GM12878 (cell line): Measurements from ENCODE around the gene HCN1. TPM values are rescaled to one million over a fixed set of nuclear protein-coding genes. Genes with fewer than 3 reads are reported as not detected.

Experiments used
- ATAC-seq: fragments of 200-7000 bp; cut with Tn5 transposase; 3 replicates; pipeline ENCODE4 v1.9.1; 2020; ENCODE audit warnings: mild to moderate bottlenecking, moderate library complexity
- BruUV-seq: library from RNA; stranded (reverse); fragments of 400-500 nt; replicated peaks from 2 replicates; lab custom pipeline; 2021; lab: Mats Ljungman, UMichigan
- CTCF ChIA-PET: fragments of 300-600 bp; sonication (Branson Sonifier 250); formaldehyde crosslinking; extraction: SDS; loops from one replicate; lab custom pipeline; 2021; ENCODE audit warnings: inconsistent platforms; lab: Yijun Ruan, JAX
- POLR2A ChIA-PET: fragments of 350-600 bp; formaldehyde crosslinking; extraction: SDS; loops from one replicate; lab custom pipeline; 2021; ENCODE audit warnings: inconsistent platforms; lab: Charles Lee
- RAD21 ChIA-PET: fragments of 300-600 bp; sonication (Branson Sonifier 250); formaldehyde crosslinking; loops from one replicate; lab custom pipeline; 2023; ENCODE audit warnings: antibody characterized with exemption; ENCODE audit not compliant: unreplicated experiment; lab: Charles Lee
- SMC1A ChIA-PET: fragments of 300-600 bp; sonication (Branson Sonifier 250); formaldehyde crosslinking; loops from one replicate; lab custom pipeline; 2023; ENCODE audit not compliant: unreplicated experiment, uncharacterized antibody; lab: Charles Lee
- DNase-seq: peaks from one replicate; pipeline ENCODE4 v3.0.0-alpha.2; 2011; ENCODE audit warnings: low read depth, low spot score
- FAIRE-seq: peaks from 3 replicates; lab custom pipeline; 2011; peaks lifted over from hg19 to GRCh38; lab: Jason Lieb, UNC
- H2AFZ ChIP-seq: 2 replicates; pipeline ENCODE4 v1.6.0; 2011; ENCODE audit warnings: low read depth, low read length, control low read depth; ENCODE audit not compliant: control insufficient read depth
- H3K27ac ChIP-seq: 2 replicates; pipeline ENCODE4 v1.5.1; 2011; ENCODE audit warnings: control low read depth; ENCODE audit not compliant: control insufficient read depth, insufficient read depth
- H3K27me3 ChIP-seq, 2 experiments: replicated peaks in 1 of 2; 2 replicates each; pipeline versions ENCODE4 v1.6.0 to v1.6.1; 2011; ENCODE audit warnings: low read length in 1 of 2; ENCODE audit not compliant: control insufficient read depth in 2 of 2, insufficient read depth in 2 of 2
- H3K36me3 ChIP-seq, 2 experiments: 2 replicates each; pipeline ENCODE4 v1.5.1; 2011; ENCODE audit warnings: low read length in 1 of 2; ENCODE audit not compliant: control insufficient read depth in 2 of 2, insufficient read depth in 2 of 2
- H3K4me1 ChIP-seq: 2 replicates; pipeline ENCODE4 v1.6.1; 2011; ENCODE audit warnings: mild to moderate bottlenecking, low read length, moderate library complexity, mixed read lengths; ENCODE audit not compliant: control insufficient read depth, insufficient read depth
- H3K4me2 ChIP-seq: 2 replicates; pipeline ENCODE4 v1.6.0; 2011; ENCODE audit warnings: control low read depth; ENCODE audit not compliant: control insufficient read depth, insufficient read depth
- H3K4me3 ChIP-seq: fragments of 200-600 bp; sonication (generic); 2 replicates; pipeline ENCODE4 v1.5.1; 2016
- H3K79me2 ChIP-seq: 2 replicates; pipeline ENCODE4 v1.6.0; 2011; ENCODE audit warnings: low read length; ENCODE audit not compliant: control insufficient read depth, insufficient read depth
- H3K9ac ChIP-seq: 2 replicates; pipeline ENCODE4 v1.8.0; 2011; ENCODE audit warnings: low read length, control low read depth, mixed read lengths; ENCODE audit not compliant: control insufficient read depth, insufficient read depth
- H3K9me3 ChIP-seq: replicated peaks from 3 replicates; pipeline ENCODE4 v1.5.1; 2011; ENCODE audit warnings: mild to moderate bottlenecking, low read length; ENCODE audit not compliant: control insufficient read depth, insufficient read depth
- H4K20me1 ChIP-seq: 2 replicates; pipeline ENCODE4 v1.6.0; 2011; ENCODE audit not compliant: control insufficient read depth, insufficient read depth
- CBFB ChIP-seq: IDR thresholded peaks from 2 replicates; pipeline ENCODE4 v1.6.1; 2016; ENCODE audit warnings: antibody characterized with exemption, low read depth
- CBX3 ChIP-seq: fragments of 200-600 bp; sonication (generic); IDR thresholded peaks from 2 replicates; pipeline ENCODE4 v1.6.1; 2016; ENCODE audit warnings: low read depth, borderline replicate concordance
- CHD2 ChIP-seq: IDR thresholded peaks from 2 replicates; pipeline ENCODE4 v1.6.1; 2011; ENCODE audit warnings: low read depth, low read length, improper control_type of control experiment, borderline replicate concordance
- GABPA ChIP-seq: IDR thresholded peaks from 2 replicates; pipeline ENCODE4 v1.6.1; 2014; ENCODE audit warnings: antibody characterized with exemption, low read depth, mild to moderate bottlenecking, inconsistent platforms
- MAX ChIP-seq: IDR thresholded peaks from 2 replicates; pipeline ENCODE4 v1.6.1; 2012; ENCODE audit warnings: low read depth, low read length, improper control_type of control experiment
- NFIC ChIP-seq: IDR thresholded peaks from 2 replicates; pipeline ENCODE4 v1.6.1; 2012; ENCODE audit warnings: low read depth, mild to moderate bottlenecking, inconsistent platforms, low read length, moderate library complexity
- PML ChIP-seq: IDR thresholded peaks from 2 replicates; pipeline ENCODE4 v1.6.1; 2012; ENCODE audit warnings: low read length, inconsistent platforms
- POLR2AphosphoS2 ChIP-seq: IDR thresholded peaks from 2 replicates; pipeline ENCODE4 v1.6.1; 2011; ENCODE audit warnings: low read depth, mild to moderate bottlenecking, low read length, improper control_type of control experiment, moderate library complexity
- RAD21 ChIP-seq: IDR thresholded peaks from 2 replicates; pipeline ENCODE4 v1.6.1; 2011; ENCODE audit warnings: mild to moderate bottlenecking, low read depth, low read length, moderate library complexity; ENCODE audit not compliant: insufficient read depth
- ZNF207 ChIP-seq: fragments of 450-650 bp; IDR thresholded peaks from 2 replicates; pipeline ENCODE4 v1.6.1; 2014; ENCODE audit warnings: antibody characterized with exemption, mild to moderate bottlenecking, borderline replicate concordance
- ZNF687 ChIP-seq: fragments of 450-650 bp; IDR thresholded peaks from 2 replicates; pipeline ENCODE4 v1.6.1; 2017; ENCODE audit warnings: mild to moderate bottlenecking, moderate library complexity
- WGBS: methylation state at CpG from one replicate; pipeline ENCODE4 v1.1.6; 2016; ENCODE audit warnings: low lambda C conversion rate; ENCODE audit not compliant: insufficient replicate concordance, insufficient coverage; ENCODE audit errors: missing lambda C conversion rate; 5-methylcytosine and 5-hydroxymethylcytosine counted together
- in situ Hi-C: fragments of 300-500 bp; cut with MboI; formaldehyde crosslinking; loops from 9 replicates; pipeline ENCODE4 v1.14.3; 2018; ENCODE audit warnings: mixed read lengths
- intact Hi-C: fragments of 100-400 bp; cut with micrococcal nuclease; formaldehyde crosslinking; loops from one replicate; pipeline ENCODE4 v1.14.2; 2022; ENCODE audit not compliant: unreplicated experiment
- polyA plus RNA-seq, 11 experiments: library from polyadenylated mRNA; depleted of rRNA in 4 of 11; unstranded in 6 of 11; stranded (reverse) in 5 of 11; fragments of >200 nt; fragmentation: Nextera tagmentation in 4 of 11; fragmentation: Illumina TruSeq in 1 of 11; extraction: Ambion mirVana in 4 of 11; extraction: Trizol in 1 of 11; gene quantifications; 1 replicate in 1 of 11; 2 replicates in 10 of 11; pipeline versions ENCODE4 v1.2.1 to v1.2.3, GENCODE V29; 2011 to 2016; ENCODE audit warnings: inconsistent platforms in 2 of 11, missing spikeins in 2 of 11, low read depth in 1 of 11
- total RNA-seq, 4 experiments: library from RNA; depleted of rRNA in 3 of 4; stranded (reverse); fragments of >200 nt in 3 of 4; fragmentation: Illumina TruSeq in 1 of 4; extraction: Trizol in 1 of 4; gene quantifications; 2 replicates each; pipeline versions ENCODE4 v1.2.1 to v1.2.3, GENCODE V29; 2013 to 2021
- TF ChIP-seq, protein P1 (sequence below): IDR thresholded peaks from 2 replicates; pipeline ENCODE4 v1.6.1; 2012; ENCODE audit warnings: low read depth, low read length, improper control_type of control experiment

Gene HCN1
- total and polyA plus RNA-seq, 10 of the 15 experiments (the other 5 are each of a cell fraction or from before 2014, with no cell fraction given) = not detected

DNA sequence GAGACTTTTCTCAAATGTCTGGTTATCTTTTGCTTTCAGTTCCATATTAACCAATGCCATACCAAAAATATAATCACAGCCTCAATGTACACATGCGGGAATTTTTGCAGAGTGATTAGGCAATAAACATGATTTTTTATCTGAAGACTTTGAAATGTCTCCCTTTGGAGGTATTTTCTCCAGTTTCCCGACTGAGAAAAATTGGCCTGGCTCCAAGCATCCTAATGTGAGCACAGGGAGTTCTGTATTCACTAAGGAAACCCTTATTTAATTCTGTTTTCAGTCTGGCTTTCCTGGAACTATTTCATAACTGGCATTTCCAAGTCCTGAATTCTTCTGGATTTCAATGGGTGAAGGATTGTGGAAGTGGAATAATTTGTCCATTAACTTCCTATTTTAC is 8.5 kb downstream of the HCN1 start:
- Histone ChIP-seq H3K36me3 (no peaks in the 10 kb centered on the region), H3K9ac (no peak overlapping the region), H3K4me3 (no peak overlapping the region), H3K4me1 (no peaks in the 10 kb centered on the region), H4K20me1 (no peaks in the 10 kb centered on the region), H3K4me2 (no peak overlapping the region), H3K79me2 (no peaks in the 10 kb centered on the region), H2AFZ (no peak overlapping the region), H3K27ac (no peak overlapping the region), H3K9me3 (no peaks in the 10 kb centered on the region), H3K27me3 (no peaks in the 10 kb centered on the region)
- ATAC-seq = no peak
- ChIA-PET CTCF (no interaction called here), SMC1A (no interaction called here), RAD21 (no interaction called here), POLR2A (no interaction called here)
- no peak for FAIRE-seq
- 0% methylated on average over 2 of the region's 2 CpGs for WGBS
- TF ChIP-seq ZNF207 (no peak), POLR2AphosphoS2 (no peak), MAX (no peak), GABPA (no peak), NFIC (no peak), RAD21 (no peak), CHD2 (no peak), PML (no peak), CBX3 (no peak), ZNF687 (no peak), CBFB (no peak)
- TF ChIP-seq, protein P1, sequence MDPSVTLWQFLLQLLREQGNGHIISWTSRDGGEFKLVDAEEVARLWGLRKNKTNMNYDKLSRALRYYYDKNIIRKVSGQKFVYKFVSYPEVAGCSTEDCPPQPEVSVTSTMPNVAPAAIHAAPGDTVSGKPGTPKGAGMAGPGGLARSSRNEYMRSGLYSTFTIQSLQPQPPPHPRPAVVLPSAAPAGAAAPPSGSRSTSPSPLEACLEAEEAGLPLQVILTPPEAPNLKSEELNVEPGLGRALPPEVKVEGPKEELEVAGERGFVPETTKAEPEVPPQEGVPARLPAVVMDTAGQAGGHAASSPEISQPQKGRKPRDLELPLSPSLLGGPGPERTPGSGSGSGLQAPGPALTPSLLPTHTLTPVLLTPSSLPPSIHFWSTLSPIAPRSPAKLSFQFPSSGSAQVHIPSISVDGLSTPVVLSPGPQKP = no peak
- no peak for DNase-seq
- intact Hi-C loops = no loop called here
- in situ Hi-C loops = no loop called here
- no TSS peak for BruUV-seq
